GM12878 (cell line): ENCODE results near the gene SPATA1.

Experiments used
- E4F1 ChIP-seq: fragments of 450-650 bp; IDR thresholded peaks from 2 replicates; pipeline ENCODE4 v1.6.1; 2018; ENCODE audit warnings: borderline replicate concordance, mild to moderate bottlenecking; ENCODE audit not compliant: partially characterized antibody
- EZH2 ChIP-seq: IDR thresholded peaks from 2 replicates; pipeline ENCODE4 v1.6.1; 2012; ENCODE audit warnings: low read depth, mild to moderate bottlenecking, control low read depth, inconsistent platforms, low read length, borderline replicate concordance; ENCODE audit not compliant: control insufficient read depth
- JUND ChIP-seq: IDR thresholded peaks from 2 replicates; pipeline ENCODE4 v1.6.1; 2012; ENCODE audit warnings: low read depth, mild to moderate bottlenecking, low read length, improper control_type of control experiment, moderate library complexity
- NKRF ChIP-seq: fragments of 450-650 bp; conservative IDR thresholded peaks from 2 replicates; pipeline ENCODE4 v1.6.1; 2017; ENCODE audit warnings: mild to moderate bottlenecking, moderate library complexity
- RELA ChIP-seq: fragments of 450-650 bp; IDR thresholded peaks from 2 replicates; pipeline ENCODE4 v1.8.0; 2014; ENCODE audit warnings: borderline replicate concordance; ENCODE audit not compliant: partially characterized antibody
- TARDBP ChIP-seq: IDR thresholded peaks from 2 replicates; pipeline ENCODE4 v1.6.1; 2016; ENCODE audit warnings: borderline replicate concordance
- TBL1XR1 ChIP-seq: IDR thresholded peaks from 2 replicates; pipeline ENCODE4 v1.6.1; 2012; ENCODE audit warnings: low read depth, low read length, improper control_type of control experiment
- TCF12 ChIP-seq: IDR thresholded peaks from 2 replicates; pipeline ENCODE4 v1.6.1; 2011; ENCODE audit warnings: low read depth, mild to moderate bottlenecking, low read length
- TCF7 ChIP-seq: IDR thresholded peaks from 2 replicates; pipeline ENCODE4 v1.6.1; 2014; ENCODE audit warnings: antibody characterized with exemption, borderline replicate concordance
- TF ChIP-seq, protein P1 (sequence below), 3 experiments: IDR thresholded peaks in 2 of 3; conservative IDR thresholded peaks in 1 of 3; 2 replicates each; pipeline ENCODE4 v1.5.1; 2011; ENCODE audit warnings: low read depth in 3 of 3, low read length in 3 of 3, mild to moderate bottlenecking in 3 of 3, control low read depth in 2 of 3, moderate library complexity in 2 of 3, inconsistent platforms in 1 of 3, mixed read lengths in 1 of 3; ENCODE audit not compliant: control insufficient read depth in 2 of 3, insufficient read depth in 1 of 3; ENCODE audit errors: extremely low read depth in 1 of 3

DNA sequence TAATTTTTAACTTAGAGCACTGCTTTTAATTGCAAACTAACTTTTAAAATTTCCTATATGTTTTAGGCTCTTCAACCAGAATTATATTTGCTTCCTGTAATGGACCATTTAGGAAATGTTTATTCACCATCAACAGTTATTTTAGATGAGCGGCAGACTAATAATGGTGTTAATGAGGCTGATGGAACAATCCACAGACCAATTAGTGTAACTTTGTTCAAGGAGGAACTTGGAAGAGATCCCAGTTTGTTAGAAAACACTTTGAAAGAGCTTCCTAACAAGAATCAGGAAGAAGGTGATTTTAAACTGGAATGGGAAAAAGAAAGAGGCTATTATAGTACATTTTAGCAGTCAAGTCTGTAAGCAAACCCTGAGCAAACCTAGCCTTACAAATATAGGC lies 19.6 kb downstream of the SPATA1 start:
- TF ChIP-seq EZH2 (no peak), E4F1 (no peak), TBL1XR1 (no peak), TCF7 (no peak), TARDBP (no peak), JUND (no peak), RELA (no peak), TCF12 (no peak), NKRF (no peak)
- TF ChIP-seq, protein P1, sequence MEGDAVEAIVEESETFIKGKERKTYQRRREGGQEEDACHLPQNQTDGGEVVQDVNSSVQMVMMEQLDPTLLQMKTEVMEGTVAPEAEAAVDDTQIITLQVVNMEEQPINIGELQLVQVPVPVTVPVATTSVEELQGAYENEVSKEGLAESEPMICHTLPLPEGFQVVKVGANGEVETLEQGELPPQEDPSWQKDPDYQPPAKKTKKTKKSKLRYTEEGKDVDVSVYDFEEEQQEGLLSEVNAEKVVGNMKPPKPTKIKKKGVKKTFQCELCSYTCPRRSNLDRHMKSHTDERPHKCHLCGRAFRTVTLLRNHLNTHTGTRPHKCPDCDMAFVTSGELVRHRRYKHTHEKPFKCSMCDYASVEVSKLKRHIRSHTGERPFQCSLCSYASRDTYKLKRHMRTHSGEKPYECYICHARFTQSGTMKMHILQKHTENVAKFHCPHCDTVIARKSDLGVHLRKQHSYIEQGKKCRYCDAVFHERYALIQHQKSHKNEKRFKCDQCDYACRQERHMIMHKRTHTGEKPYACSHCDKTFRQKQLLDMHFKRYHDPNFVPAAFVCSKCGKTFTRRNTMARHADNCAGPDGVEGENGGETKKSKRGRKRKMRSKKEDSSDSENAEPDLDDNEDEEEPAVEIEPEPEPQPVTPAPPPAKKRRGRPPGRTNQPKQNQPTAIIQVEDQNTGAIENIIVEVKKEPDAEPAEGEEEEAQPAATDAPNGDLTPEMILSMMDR (IDR thresholded peaks at IDR 0.05 in 2 of 3, conservative IDR thresholded peaks at IDR 0.05 in 1 of 3; ENCODE audit: control insufficient read depth in 2 of 3, extremely low read depth in 1 of 3, insufficient read depth in 1 of 3, low read depth in 3 of 3, low read length in 3 of 3), result no peak
